GM19455 (cell line): Measurements from ENCODE around the gene MCF2L.
"Not testable (repeated sequence)": the region's sequence is repeated elsewhere in the genome, so short reads cannot be mapped to it uniquely, and the experiment has no call there.

Experiments used
- ATAC-seq: cut with Tn5 transposase; IDR thresholded peaks from one replicate; pipeline ENCODE4 v1.9.1; 2021; ENCODE audit not compliant: unreplicated experiment

Gene MCF2L

DNA sequence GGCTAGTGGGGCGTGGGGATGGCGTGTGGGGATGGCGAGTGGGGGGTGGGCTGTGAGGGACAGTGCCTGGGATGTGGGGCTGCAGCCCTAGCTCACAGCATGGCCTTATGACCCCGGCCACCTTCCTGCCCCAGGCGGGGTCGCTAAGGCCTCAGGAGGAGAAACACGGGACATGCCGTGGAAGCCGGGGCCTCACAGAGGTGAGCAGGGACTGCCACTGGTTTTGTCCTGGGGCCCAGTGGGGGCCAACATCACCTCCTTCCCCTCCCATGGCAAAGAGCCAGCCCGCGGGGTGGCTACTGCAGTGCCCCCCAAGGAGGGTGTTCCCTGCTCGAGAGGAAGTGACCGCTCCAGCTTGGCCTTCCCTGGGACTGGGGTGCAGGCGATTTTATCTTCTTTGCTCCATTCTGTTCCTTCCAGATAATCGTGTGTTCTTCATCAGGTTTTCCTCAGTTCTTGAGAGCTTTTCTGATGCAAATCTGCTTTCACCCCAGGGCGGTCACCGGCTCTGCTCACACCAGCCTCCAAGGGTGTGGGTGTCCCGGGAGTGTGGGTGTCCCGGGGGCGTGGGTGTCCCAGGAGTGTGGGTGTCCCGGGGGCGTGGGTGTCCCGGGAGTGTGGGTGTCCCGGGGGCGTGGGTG lies 137.8 kb downstream of the MCF2L start:
- ATAC-seq, result no peak

DNA sequence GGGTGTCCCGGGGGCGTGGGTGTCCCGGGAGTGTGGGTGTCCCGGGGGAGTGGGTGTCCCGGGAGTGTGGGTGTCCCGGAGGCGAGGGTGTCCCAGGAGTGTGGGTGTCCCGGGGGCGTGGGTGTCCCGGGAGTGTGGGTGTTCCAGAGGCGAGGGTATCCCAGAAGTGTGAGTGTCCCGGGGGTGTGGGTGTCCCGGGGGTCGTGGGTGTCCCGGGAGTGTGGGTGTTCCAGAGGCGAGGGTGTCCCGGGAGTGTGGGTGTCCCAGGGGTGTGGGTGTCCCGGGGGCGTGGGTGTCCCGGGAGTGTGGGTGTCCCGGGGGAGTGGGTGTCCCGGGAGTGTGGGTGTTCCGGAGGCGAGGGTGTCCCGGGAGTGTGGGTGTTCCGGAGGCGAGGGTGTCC lies 139.5 kb downstream of the MCF2L start:
- not testable (repeated sequence) for ATAC-seq

DNA sequence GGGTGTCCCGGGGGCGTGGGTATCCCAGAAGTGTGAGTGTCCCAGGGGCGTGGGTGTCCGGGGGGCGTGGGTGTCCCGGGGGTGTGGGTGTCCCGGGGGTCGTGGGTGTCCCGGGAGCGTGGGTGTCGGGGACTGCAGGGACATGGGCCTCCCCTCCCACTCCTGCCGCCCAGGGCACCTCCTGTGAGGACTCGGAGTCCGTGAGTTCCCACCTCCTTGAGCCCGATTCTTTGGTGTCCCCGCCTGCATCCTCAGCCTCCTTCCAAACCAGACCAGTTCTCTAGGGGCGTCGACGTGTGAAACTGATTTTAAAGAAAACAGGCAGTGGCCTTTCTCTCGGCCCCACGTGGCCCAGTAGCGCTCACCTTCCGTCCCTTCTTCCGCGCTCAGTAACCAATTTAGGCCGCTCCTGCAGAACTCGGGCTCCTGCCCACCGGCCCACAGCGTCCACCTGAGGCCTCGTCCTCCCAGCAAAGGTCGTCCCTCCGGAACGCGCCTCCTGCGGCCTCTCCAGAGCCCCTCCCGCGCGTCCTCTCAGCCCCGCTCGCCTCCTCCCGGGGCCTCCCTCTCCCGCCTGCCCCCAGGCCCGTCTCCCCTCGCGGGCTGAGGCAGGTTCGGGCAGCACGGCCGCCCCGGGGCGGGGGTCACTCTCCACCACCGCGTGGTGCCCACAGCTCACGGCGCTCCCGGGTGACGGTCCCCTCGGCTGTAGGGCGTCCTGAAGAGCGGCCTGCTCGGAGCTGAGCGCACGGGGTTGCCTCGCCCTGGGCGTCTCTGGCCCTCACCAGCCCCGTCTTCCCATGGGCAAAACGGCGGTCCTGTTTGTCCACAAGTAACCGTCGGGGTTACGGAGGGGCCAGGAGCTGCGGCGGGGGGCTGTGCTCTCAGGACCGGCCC lies 140.4 kb downstream of the MCF2L start:
- no peak for ATAC-seq

GRCh38 chr13:113110048-113110851 lies 141.2 kb downstream of the MCF2L start:
- no peak for ATAC-seq

DNA sequence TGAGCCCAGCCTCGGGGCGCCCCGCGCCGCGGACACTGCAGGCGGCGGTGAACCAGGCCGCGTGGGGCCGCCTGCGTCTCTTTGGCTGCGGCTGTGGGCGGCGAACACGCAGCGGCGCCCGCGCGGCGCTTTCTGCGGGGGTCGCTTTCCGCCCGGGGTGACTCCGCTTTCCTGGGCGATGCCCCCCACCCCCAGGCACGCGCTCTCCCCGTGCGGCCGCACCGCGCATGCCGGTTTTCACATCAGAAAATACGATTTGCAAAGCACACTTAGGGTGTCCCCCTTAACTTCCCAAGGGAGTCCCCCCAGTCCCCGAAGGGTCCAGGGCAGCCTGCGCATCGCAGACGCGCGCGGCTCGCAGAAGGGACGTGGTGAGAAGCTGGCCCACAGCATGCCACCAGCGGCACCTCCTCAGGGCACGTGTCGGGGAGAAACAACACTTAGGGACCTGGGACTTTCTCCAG lies 141.9 kb downstream of the MCF2L start:
- no peak for ATAC-seq

GRCh38 chr13:113111821-113112220 lies 142.8 kb downstream of the MCF2L start:
- ATAC-seq, result not testable (repeated sequence)

GRCh38 chr13:113112475-113112874 lies 143.5 kb downstream of the MCF2L start:
- not testable (repeated sequence) for ATAC-seq

GRCh38 chr13:113112893-113113845 lies 144.2 kb downstream of the MCF2L start:
- ATAC-seq, result no peak

DNA sequence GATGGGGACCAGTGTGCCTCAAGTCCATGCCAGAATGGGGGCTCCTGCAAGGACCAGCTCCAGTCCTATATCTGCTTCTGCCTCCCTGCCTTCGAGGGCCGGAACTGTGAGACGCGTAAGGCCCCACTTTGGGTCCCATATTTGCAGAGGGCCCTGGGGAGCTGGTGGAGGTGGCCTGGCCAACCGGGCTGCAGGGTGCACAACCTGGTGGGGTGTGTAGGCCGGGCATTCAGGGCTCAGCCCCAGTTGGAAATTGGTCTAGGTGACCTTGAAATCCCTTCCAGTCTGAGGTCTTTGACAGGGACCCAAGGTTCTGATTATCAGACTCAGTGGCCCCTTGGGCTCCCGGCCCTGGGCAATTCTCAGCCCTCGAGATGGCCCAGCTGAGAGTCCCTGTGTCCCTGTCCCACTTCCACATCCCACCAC lies 144.8 kb downstream of the MCF2L start:
- ATAC-seq, result no peak

DNA sequence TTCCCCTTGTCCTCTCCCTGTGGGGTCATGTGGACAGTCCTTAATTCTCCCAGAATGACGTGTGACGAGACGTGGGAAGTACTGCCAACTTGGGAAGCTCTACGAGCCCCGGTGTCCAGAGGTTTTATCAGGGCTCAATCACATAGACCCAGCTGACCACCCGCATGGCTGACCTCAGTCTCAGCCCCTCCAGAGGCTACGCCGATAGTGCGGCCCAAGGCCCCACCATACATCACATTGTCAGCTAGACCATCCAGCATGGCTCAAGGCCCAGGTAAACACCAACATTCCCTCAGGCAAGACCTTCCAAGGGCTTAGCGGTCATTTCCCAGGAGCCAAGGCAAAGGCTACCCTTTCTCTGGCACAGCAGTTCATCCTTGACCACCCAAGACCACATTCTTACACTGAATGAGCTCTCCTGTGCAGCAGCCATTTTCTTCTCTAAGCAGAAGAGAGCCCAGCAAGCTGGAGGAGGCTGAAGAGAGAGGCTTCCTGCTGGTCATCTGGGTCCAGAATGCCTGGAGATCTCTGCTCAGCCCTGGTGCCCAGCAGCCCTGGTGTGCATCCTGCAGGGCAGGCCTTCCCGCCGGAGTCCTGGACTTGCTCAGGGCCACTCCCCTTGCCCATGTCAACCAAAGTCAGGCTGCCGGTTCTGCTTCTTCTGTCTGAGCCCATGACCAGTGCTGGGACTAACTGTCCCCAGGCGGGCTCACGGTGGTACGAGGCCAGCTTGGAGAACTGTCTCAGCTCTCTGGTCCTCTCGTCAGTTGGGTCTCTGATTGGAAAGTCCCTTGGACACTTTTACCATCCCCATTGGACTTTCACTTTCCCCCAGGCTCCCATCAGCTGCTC lies 145.7 kb downstream of the MCF2L start:
- no peak for ATAC-seq

DNA sequence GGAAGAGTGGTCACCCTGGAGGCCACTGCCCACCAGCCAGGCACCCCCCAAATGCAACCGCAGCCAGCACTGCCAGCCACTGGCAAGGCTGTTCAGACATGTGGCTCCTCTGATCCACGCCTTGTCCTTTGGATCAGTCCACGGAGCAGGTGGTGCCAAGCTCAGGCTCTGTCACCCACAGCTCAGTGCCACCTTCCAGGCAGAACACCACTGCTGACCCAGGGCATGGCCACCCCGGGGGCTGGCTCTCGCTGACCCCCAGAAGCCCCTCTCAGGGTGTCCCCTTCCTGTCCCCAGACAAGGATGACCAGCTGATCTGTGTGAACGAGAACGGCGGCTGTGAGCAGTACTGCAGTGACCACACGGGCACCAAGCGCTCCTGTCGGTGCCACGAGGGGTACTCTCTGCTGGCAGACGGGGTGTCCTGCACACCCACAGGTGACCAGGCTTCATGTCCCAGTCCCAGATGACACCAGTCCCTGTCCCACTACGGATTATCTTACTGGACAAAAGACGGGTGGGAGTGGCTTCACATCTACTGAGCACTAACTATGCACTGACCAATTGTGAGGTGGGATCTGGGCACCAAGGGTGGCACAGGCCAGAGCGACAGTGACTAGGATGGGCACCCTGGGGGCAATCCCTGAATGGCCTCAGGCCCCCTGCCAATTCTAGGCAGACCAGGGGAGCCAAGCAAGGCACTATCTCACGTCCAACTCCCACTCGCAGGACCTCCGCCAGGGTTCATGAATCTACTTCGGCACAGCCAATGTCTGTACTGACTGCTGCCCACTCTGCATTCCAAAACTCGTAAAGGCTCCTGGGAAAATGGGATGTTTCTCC lies 146.6 kb downstream of the MCF2L start:
- no peak for ATAC-seq

- no peak for ATAC-seq
Measured at GRCh38 chr13:113116206-113116800, 147.3 kb downstream of the MCF2L start.

DNA sequence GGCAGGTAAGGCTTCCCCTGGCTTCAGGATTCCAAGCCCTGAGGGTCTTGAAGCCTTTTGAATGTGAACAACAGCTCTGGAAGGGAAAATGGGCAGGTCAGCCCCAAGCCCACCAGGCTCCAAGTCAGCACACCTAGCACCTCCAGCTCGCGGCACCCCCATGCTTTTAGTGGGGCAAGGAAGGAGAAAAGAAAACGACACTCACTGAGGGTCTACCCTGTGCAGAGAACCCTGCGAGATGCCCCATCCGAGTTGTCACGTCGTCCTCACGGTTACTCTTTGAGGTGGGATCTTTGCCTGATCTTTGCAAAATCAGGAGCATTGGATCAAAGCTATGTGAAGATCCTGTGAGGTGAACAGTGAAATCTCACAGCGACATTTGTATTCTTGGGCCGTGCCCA lies 147.9 kb downstream of the MCF2L start:
- ATAC-seq, result no peak

DNA sequence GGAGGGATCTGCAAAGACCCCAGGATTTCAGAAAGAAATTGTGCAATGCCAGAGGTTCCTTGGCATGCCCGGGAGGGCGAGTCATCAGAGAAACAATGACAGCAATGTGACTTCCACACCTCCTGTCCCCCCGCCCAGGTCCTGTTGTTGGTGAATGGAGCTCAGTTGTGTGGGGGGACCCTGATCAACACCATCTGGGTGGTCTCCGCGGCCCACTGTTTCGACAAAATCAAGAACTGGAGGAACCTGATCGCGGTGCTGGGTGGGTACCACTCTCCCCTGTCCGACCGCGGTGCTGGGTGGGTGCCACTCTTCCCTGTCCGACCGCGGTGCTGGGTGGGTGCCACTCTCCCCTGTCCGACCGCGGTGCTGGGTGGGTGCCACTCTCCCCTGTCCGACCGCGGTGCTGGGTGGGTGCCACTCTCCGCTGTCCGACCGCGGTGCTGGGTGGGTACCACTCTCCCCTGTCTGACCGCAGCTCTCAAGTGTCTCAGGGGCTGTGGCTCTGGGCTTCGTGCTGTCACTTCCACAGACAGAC lies 148.4 kb downstream of the MCF2L start:
- ATAC-seq, result no peak

DNA sequence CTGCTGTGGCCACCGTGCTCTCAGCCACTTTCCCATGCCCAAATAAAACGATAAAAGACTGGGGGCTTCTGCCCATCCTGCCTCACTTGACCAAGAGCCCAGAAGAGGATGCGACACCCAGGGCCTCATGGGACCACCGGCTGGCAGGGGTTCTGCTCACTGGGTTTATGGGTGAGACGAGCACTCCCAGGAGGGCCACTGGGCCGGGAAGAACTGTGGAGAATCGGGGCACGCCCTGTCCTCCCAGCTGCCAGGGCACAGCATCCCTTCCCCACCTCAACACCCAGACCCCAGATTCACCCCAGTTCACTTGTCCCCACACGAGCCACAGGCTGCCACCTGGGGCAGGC lies 148.9 kb downstream of the MCF2L start:
- no peak for ATAC-seq

DNA sequence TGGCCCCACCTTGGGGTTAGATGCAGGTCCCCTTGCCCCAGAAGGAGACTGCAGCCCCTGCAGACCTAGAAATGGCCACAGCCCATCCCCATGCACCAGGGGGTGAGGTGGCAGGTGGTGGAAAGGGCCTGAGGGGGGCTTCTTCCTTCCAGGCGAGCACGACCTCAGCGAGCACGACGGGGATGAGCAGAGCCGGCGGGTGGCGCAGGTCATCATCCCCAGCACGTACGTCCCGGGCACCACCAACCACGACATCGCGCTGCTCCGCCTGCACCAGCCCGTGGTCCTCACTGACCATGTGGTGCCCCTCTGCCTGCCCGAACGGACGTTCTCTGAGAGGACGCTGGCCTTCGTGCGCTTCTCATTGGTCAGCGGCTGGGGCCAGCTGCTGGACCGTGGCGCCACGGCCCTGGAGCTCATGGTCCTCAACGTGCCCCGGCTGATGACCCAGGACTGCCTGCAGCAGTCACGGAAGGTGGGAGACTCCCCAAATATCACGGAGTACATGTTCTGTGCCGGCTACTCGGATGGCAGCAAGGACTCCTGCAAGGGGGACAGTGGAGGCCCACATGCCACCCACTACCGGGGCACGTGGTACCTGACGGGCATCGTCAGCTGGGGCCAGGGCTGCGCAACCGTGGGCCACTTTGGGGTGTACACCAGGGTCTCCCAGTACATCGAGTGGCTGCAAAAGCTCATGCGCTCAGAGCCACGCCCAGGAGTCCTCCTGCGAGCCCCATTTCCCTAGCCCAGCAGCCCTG lies 149.4 kb downstream of the MCF2L start:
- ATAC-seq, result no peak

- no peak for ATAC-seq
Measured at GRCh38 chr13:113119166-113119821, 150.3 kb downstream of the MCF2L start.
